HCT116 (cell line): ENCODE results near the gene ZSCAN30. TPM values are rescaled to one million over a fixed set of nuclear protein-coding genes. Genes with fewer than 3 reads are reported as not detected.

Experiments
- ATAC-seq: fragments of 200-7000 bp; cut with Tn5 transposase; 2 replicates; pipeline ENCODE4 v1.9.1; 2020; ENCODE audit warnings: mild to moderate bottlenecking, moderate library complexity
- BruUV-seq: library from RNA; stranded (reverse); fragments of 400-500 nt; replicated peaks from 2 replicates; lab custom pipeline; 2021; lab: Mats Ljungman, UMichigan
- CTCF ChIA-PET: fragments of 300-600 bp; sonication (Branson Sonifier 250); formaldehyde crosslinking; loops from one replicate; lab custom pipeline; 2021; ENCODE audit warnings: antibody characterized with exemption; lab: Charles Lee
- POLR2A ChIA-PET: fragments of 300-600, 350-600 bp; sonication (Branson Sonifier 250); formaldehyde crosslinking; loops from one replicate; lab custom pipeline; 2021; ENCODE audit warnings: antibody characterized with exemption; lab: Charles Lee
- RAD21 ChIA-PET, 2 experiments: fragments of 300-600 bp; sonication (Branson Sonifier 250); formaldehyde crosslinking; loops; one replicate each; lab custom pipeline; 2023; ENCODE audit warnings: low total read pairs in 2 of 2; ENCODE audit not compliant: uncharacterized antibody in 2 of 2, unreplicated experiment in 2 of 2, low non-redundant PET in 1 of 2; lab: Charles Lee
- DNase-seq: peaks from one replicate; pipeline ENCODE4 v3.0.0-alpha.2; 2010; ENCODE audit warnings: low read depth, low spot score
- H2AFZ ChIP-seq: fragments of 200-600 bp; shearing (Covaris generic), sonication (generic); 2 replicates; pipeline ENCODE4 v1.6.1; 2017; ENCODE audit warnings: low read depth, mixed run types, mixed read lengths, antibody characterized with exemption, low read length; ENCODE audit not compliant: poor library complexity, severe bottlenecking
- H3K27ac ChIP-seq: 2 replicates; pipeline ENCODE4 v1.5.1; 2012; ENCODE audit warnings: low read depth, low read length
- H3K27me3 ChIP-seq: fragments of 200-600 bp; sonication (generic); 2 replicates; pipeline ENCODE4 v1.6.1; 2016; ENCODE audit warnings: mixed run types, low read length, mixed read lengths; ENCODE audit not compliant: insufficient read depth
- H3K36me3 ChIP-seq, 2 experiments: fragments of 200-500 bp in 1 of 2; fragments of 200-600 bp in 1 of 2; sonication (Bioruptor generic) in 1 of 2; sonication (generic) in 1 of 2; 2 replicates each; pipeline versions ENCODE4 v1.5.1 to v1.6.1; 2014 to 2016; ENCODE audit warnings: low read length in 2 of 2, inconsistent platforms in 1 of 2, mixed read lengths in 1 of 2, mixed run types in 1 of 2; ENCODE audit not compliant: insufficient read depth in 2 of 2, control insufficient read depth in 1 of 2
- H3K4me1 ChIP-seq, 2 experiments: fragments of 200-600 bp in 1 of 2; sonication (generic) in 1 of 2; 2 replicates each; pipeline versions ENCODE4 v1.5.1 to v1.6.1; 2012 to 2017; ENCODE audit warnings: low read length in 2 of 2, inconsistent platforms in 1 of 2, mild to moderate bottlenecking in 1 of 2, mixed read lengths in 1 of 2, mixed run types in 1 of 2, moderate library complexity in 1 of 2; ENCODE audit not compliant: insufficient read depth in 2 of 2, control insufficient read depth in 1 of 2
- H3K4me2 ChIP-seq: fragments of 200-600 bp; sonication (generic); 2 replicates; pipeline ENCODE4 v1.6.1; 2017; ENCODE audit warnings: mixed run types, low read length, mixed read lengths
- H3K4me3 ChIP-seq, 2 experiments: fragments of 200-600 bp in 1 of 2; sonication (generic) in 1 of 2; replicated peaks in 1 of 2; 2 replicates each; pipeline ENCODE4 v1.5.1; 2011 to 2016; ENCODE audit warnings: low read length in 2 of 2, control low read depth in 1 of 2, low read depth in 1 of 2, mild to moderate bottlenecking in 1 of 2, mixed read lengths in 1 of 2, mixed run types in 1 of 2
- H3K79me2 ChIP-seq: fragments of 200-600 bp; sonication (generic); 2 replicates; pipeline ENCODE4 v1.6.1; 2017; ENCODE audit warnings: mild to moderate bottlenecking, mixed run types, low read length, moderate library complexity, mixed read lengths; ENCODE audit not compliant: insufficient read depth
- H3K9ac ChIP-seq: fragments of 200-600 bp; sonication (generic); 2 replicates; pipeline ENCODE4 v1.6.1; 2016; ENCODE audit warnings: low read length, mixed read lengths
- H3K9me2 ChIP-seq: fragments of 200-600 bp; sonication (generic), shearing (Covaris generic); 2 replicates; pipeline ENCODE4 v1.6.1; 2017; ENCODE audit warnings: mixed run types, mild to moderate bottlenecking, moderate library complexity; ENCODE audit not compliant: insufficient read depth
- H3K9me3 ChIP-seq, 2 experiments: fragments of 200-500 bp in 1 of 2; fragments of 200-600 bp in 1 of 2; sonication (Bioruptor generic) in 1 of 2; sonication (generic) in 1 of 2; 2 replicates each; pipeline ENCODE4 v1.6.1; 2014 to 2017; ENCODE audit warnings: low read length in 2 of 2, mixed read lengths in 2 of 2, inconsistent platforms in 1 of 2, low read depth in 1 of 2, mild to moderate bottlenecking in 1 of 2, mixed run types in 1 of 2, moderate library complexity in 1 of 2; ENCODE audit not compliant: control insufficient read depth in 1 of 2, insufficient read depth in 1 of 2
- H4K20me1 ChIP-seq: fragments of 200-600 bp; sonication (generic), shearing (Covaris generic); 2 replicates; pipeline ENCODE4 v1.6.1; 2017; ENCODE audit warnings: mixed run types, mild to moderate bottlenecking, moderate library complexity; ENCODE audit not compliant: insufficient read depth
- CTCF ChIP-seq, 3 experiments: fragments of 200-600 bp in 1 of 3; sonication (generic) in 1 of 3; IDR thresholded peaks in 2 of 3; conservative IDR thresholded peaks in 1 of 3; 2 replicates each; pipeline ENCODE4 v1.5.1; 2012 to 2017; ENCODE audit warnings: low read depth in 2 of 3, low read length in 2 of 3, antibody characterized with exemption in 1 of 3, borderline replicate concordance in 1 of 3, control low read depth in 1 of 3, mild to moderate bottlenecking in 1 of 3, mixed read lengths in 1 of 3, mixed run types in 1 of 3, moderate library complexity in 1 of 3; ENCODE audit not compliant: insufficient read depth in 1 of 3
- ELF1 ChIP-seq: IDR thresholded peaks from 2 replicates; pipeline ENCODE4 v1.6.1; 2012; ENCODE audit warnings: low read depth, borderline replicate concordance
- EZH2phosphoT487 ChIP-seq: fragments of 200-600 bp; IDR thresholded peaks from 2 replicates; pipeline ENCODE4 v1.6.1; 2018; ENCODE audit warnings: antibody characterized with exemption, borderline replicate concordance
- SP1 ChIP-seq: IDR thresholded peaks from 2 replicates; pipeline ENCODE4 v1.6.1; 2012; ENCODE audit warnings: low read depth
- ZFX ChIP-seq: fragments of 450-650 bp; IDR thresholded peaks from 2 replicates; pipeline ENCODE4 v1.6.1; 2017
- ZNF274 ChIP-seq: fragments of 200-500 bp; sonication (Bioruptor generic); IDR thresholded peaks from 2 replicates; pipeline ENCODE4 v1.6.1; 2014; ENCODE audit warnings: mild to moderate bottlenecking, low read depth, low read length, inconsistent platforms
- intact Hi-C: fragments of 100-400 bp; cut with micrococcal nuclease; formaldehyde crosslinking; loops from 2 replicates; pipeline ENCODE4 v1.10.0; 2022
- total RNA-seq: library from RNA; stranded (reverse); gene quantifications from one replicate; pipeline ENCODE4 v1.2.1, GENCODE V29; 2021; ENCODE audit not compliant: unreplicated experiment

ZSCAN30 gene
- total RNA-seq, 1 experiment from 2014 or later = 11.5 TPM

- Histone ChIP-seq H3K9me2 (no peaks in the 10 kb centered on the region), H3K4me2 (no peak overlapping the region), H2AFZ (no peak overlapping the region), H4K20me1 (no peaks in the 10 kb centered on the region), H3K36me3 (peaks cover 51 to 62% of the 10 kb centered on the region in 2 experiments), H3K27ac (no peak overlapping the region), H3K9me3 (no peaks in the 10 kb centered on the region), H3K79me2 (peaks cover 41% of the 10 kb centered on the region), H3K9ac (no peak overlapping the region), H3K27me3 (no peaks in the 10 kb centered on the region), H3K4me1 (no peaks in the 10 kb centered on the region), H3K4me3 (no peak overlapping the region)
- DNase-seq = no peak
- no peak for ATAC-seq
- RAD21 ChIA-PET = no interaction called here
- POLR2A ChIA-PET = no interaction called here
- no TSS peak for BruUV-seq
- TF ChIP-seq EZH2phosphoT487 (no peak), ZFX (no peak), CTCF (IDR thresholded peaks at IDR 0.05 in 2 of 3, conservative IDR thresholded peaks at IDR 0.05 in 1 of 3; ENCODE audit: borderline replicate concordance in 1 of 3, insufficient read depth in 1 of 3, low read depth in 2 of 3, low read length in 2 of 3) (no peak), ELF1 (no peak)
- TF ChIP-seq, all 23 proteins: peak for 0
- intact Hi-C loops = no loop called here
- CTCF ChIA-PET = no interaction called here
Measured at GRCh38 chr18:35334212-35334611, 44.2 kb upstream of the ZSCAN30 start.

GRCh38 chr18:35331367-35332087 lies 41.5 kb upstream of the ZSCAN30 start:
- no peaks in the 10 kb centered on the region for H3K9me2 ChIP-seq
- ATAC-seq = no peak
- peaks cover 24 to 40% of the 10 kb centered on the region in 2 experiments for H3K36me3 ChIP-seq
- no peaks in the 10 kb centered on the region for H3K27me3 ChIP-seq
- BruUV-seq = no TSS peak
- H3K4me3 ChIP-seq = no peak overlapping the region
- H3K4me2 ChIP-seq = no peak overlapping the region
- CTCF ChIA-PET = no interaction called here
- peaks cover 15% of the 10 kb centered on the region; the same call in 1 of the 2 replicates for H3K79me2 ChIP-seq
- intact Hi-C loops = no loop called here
- no peak overlapping the region for H3K9ac ChIP-seq
- DNase-seq = no peak
- H4K20me1 ChIP-seq = no peaks in the 10 kb centered on the region
- POLR2A ChIA-PET = no interaction called here
- no peaks in the 10 kb centered on the region for H3K9me3 ChIP-seq
- no peak overlapping the region for H3K27ac ChIP-seq
- no peaks in the 10 kb centered on the region for H3K4me1 ChIP-seq
- TF ChIP-seq CTCF (IDR thresholded peaks at IDR 0.05 in 2 of 3, conservative IDR thresholded peaks at IDR 0.05 in 1 of 3; ENCODE audit: borderline replicate concordance in 1 of 3, insufficient read depth in 1 of 3, low read depth in 2 of 3, low read length in 2 of 3) (no peak), SP1 (no peak), ZNF274 (no peak)
- no peak overlapping the region for H2AFZ ChIP-seq
- RAD21 ChIA-PET = no interaction called here
